Neural progenitor cell (in vitro differentiated cells): ENCODE data around the gene RPL22. TPM values are rescaled to one million over a fixed set of nuclear protein-coding genes. Genes with fewer than 3 reads are reported as not detected.

Source experiments
- DNase-seq: peaks from one replicate; pipeline ENCODE4 v3.0.0-alpha.2; 2016; ENCODE audit warnings: low spot score
- H2AFZ ChIP-seq: fragments of 200-600 bp; sonication (generic); replicated peaks from 2 replicates; pipeline ENCODE4 v1.6.1; 2016; ENCODE audit warnings: antibody characterized with exemption
- H3F3A ChIP-seq: fragments of 200-600 bp; sonication (generic); 2 replicates; pipeline ENCODE4 v1.6.1; 2016; ENCODE audit warnings: antibody characterized with exemption, low read depth
- H3K27ac ChIP-seq: fragments of 200-600 bp; sonication (generic); 2 replicates; pipeline ENCODE4 v1.5.1; 2016; ENCODE audit warnings: mild to moderate bottlenecking
- H3K27me3 ChIP-seq: fragments of 200-600 bp; sonication (generic); 2 replicates; pipeline ENCODE4 v1.6.1; 2016; ENCODE audit warnings: mild to moderate bottlenecking, moderate library complexity
- H3K36me3 ChIP-seq: fragments of 200-600 bp; sonication (generic); 2 replicates; pipeline ENCODE4 v1.5.1; 2016
- H3K4me1 ChIP-seq: fragments of 200-600 bp; sonication (generic); 2 replicates; pipeline ENCODE4 v1.6.1; 2016; ENCODE audit warnings: mixed run types
- H3K4me2 ChIP-seq: fragments of 200-600 bp; sonication (generic); 2 replicates; pipeline ENCODE4 v1.6.1; 2016
- H3K4me3 ChIP-seq: fragments of 200-600 bp; sonication (generic); 2 replicates; pipeline ENCODE4 v1.5.1; 2016
- H3K79me2 ChIP-seq: fragments of 200-600 bp; sonication (generic); 2 replicates; pipeline ENCODE4 v1.6.1; 2016; ENCODE audit warnings: low read depth
- H3K9ac ChIP-seq: fragments of 200-600 bp; sonication (generic); 2 replicates; pipeline ENCODE4 v1.6.1; 2016
- H3K9me3 ChIP-seq: fragments of 200-600 bp; sonication (generic); 2 replicates; pipeline ENCODE4 v1.5.1; 2016; ENCODE audit warnings: low read depth
- H4K20me1 ChIP-seq: fragments of 200-600 bp; sonication (generic); 2 replicates; pipeline ENCODE4 v1.6.1; 2016; ENCODE audit warnings: low read depth
- H3K27ac Mint-ChIP-seq: 3 replicates; pipeline ENCODE4 v1.8.0; 2021; ENCODE audit warnings: mixed read lengths
- H3K27me3 Mint-ChIP-seq: 2 replicates; pipeline ENCODE4 v1.8.0; 2022; ENCODE audit warnings: low read depth, mild to moderate bottlenecking, inconsistent platforms, moderate library complexity, mixed read lengths; ENCODE audit not compliant: insufficient read depth
- H3K36me3 Mint-ChIP-seq: 3 replicates; pipeline ENCODE4 v1.8.0; 2021; ENCODE audit warnings: mixed read lengths
- H3K4me1 Mint-ChIP-seq: 3 replicates; pipeline ENCODE4 v1.8.0; 2021; ENCODE audit warnings: mixed read lengths
- H3K4me3 Mint-ChIP-seq: 3 replicates; pipeline ENCODE4 v1.8.0; 2021; ENCODE audit warnings: mild to moderate bottlenecking, moderate library complexity, mixed read lengths
- H3K9me3 Mint-ChIP-seq: 3 replicates; pipeline ENCODE4 v1.8.0; 2020; ENCODE audit warnings: mixed read lengths
- CTCF ChIP-seq: fragments of 200-600 bp; sonication (generic); IDR thresholded peaks from 2 replicates; pipeline ENCODE4 v1.5.1; 2017; ENCODE audit warnings: antibody characterized with exemption, mild to moderate bottlenecking
- EZH2 ChIP-seq: fragments of 200-600 bp; sonication (generic); IDR thresholded peaks from 2 replicates; pipeline ENCODE4 v1.6.1; 2017; ENCODE audit warnings: antibody characterized with exemption, mild to moderate bottlenecking, moderate library complexity
- EZH2phosphoT487 ChIP-seq: fragments of 200-600 bp; sonication (generic); IDR thresholded peaks from 2 replicates; pipeline ENCODE4 v1.6.1; 2017; ENCODE audit warnings: antibody characterized with exemption
- total RNA-seq: library from RNA; depleted of rRNA; stranded (reverse); fragments of >200 nt; gene quantifications from 2 replicates; pipeline ENCODE4 v1.2.3, GENCODE V29; 2015; ENCODE audit warnings: low replicate concordance

RPL22 gene
- total RNA-seq, 1 donor from 2014 or later, result 410 TPM

- Mint-ChIP-seq H3K9me3 (no peaks in the 10 kb centered on the region), H3K27ac (no peak overlapping the region), H3K4me3 (no peak overlapping the region), H3K27me3 (peaks cover 12% of the 10 kb centered on the region), H3K36me3 (no peaks in the 10 kb centered on the region), H3K4me1 (no peaks in the 10 kb centered on the region)
- Histone ChIP-seq H3K27ac (no peak overlapping the region), H3K79me2 (no peaks in the 10 kb centered on the region), H3K36me3 (no peaks in the 10 kb centered on the region), H3K27me3 (peaks cover 5% of the 10 kb centered on the region), H3K4me2 (no peak overlapping the region), H2AFZ (no peak overlapping the region), H3F3A (no peaks in the 10 kb centered on the region), H4K20me1 (no peaks in the 10 kb centered on the region), H3K9ac (no peak overlapping the region), H3K4me3 (no peak overlapping the region), H3K9me3 (no peaks in the 10 kb centered on the region), H3K4me1 (no peaks in the 10 kb centered on the region)
- no peak for DNase-seq
- no peak for TF ChIP-seq CTCF
- no peak for TF ChIP-seq EZH2phosphoT487
- TF ChIP-seq EZH2, result no peak
These were observed 29.2 kb downstream of the RPL22 start for GRCh38 chr1:6170116-6170741.

DNA sequence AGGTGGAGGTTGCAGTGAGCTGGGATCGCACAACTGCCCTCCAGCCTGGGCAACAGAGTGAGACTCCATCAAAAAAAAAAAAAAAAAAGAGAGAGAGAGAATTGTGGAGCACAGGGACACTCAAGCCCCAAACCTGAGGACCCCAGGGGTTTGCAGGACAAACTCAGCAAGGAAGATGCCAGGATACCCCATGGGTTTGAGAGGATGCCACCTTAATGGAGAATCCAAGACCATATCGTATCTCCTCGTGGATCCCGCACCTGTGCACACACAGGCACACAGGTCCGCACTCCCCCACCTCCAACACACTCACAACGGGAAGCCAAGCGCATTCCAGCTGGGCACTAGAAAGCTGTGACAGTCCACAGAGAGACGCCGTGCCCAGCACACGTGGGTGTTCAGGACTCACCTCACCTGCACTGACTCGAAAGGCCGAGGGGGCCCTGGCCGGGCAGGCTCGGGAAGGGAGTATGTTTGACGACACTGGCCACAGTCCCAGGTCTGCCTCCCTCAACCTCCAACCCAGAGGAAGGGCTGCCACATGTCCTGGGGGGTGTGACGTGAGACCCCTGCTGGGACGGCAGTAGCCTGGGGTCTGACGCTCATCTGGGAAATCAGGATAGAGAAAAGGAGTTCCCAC lies 30.3 kb downstream of the RPL22 start:
- DNase-seq, result no peak
- Histone ChIP-seq H3K36me3 (no peaks in the 10 kb centered on the region), H2AFZ (no peak overlapping the region), H3K4me1 (no peaks in the 10 kb centered on the region), H3K4me2 (no peak overlapping the region), H3K9me3 (no peaks in the 10 kb centered on the region), H4K20me1 (no peaks in the 10 kb centered on the region), H3K27me3 (peaks cover 4% of the 10 kb centered on the region), H3K4me3 (no peak overlapping the region), H3K27ac (no peak overlapping the region), H3F3A (no peaks in the 10 kb centered on the region), H3K79me2 (no peaks in the 10 kb centered on the region), H3K9ac (no peak overlapping the region)
- H3K27ac Mint-ChIP-seq, result no peak overlapping the region
- TF ChIP-seq CTCF (no peak), EZH2phosphoT487 (no peak), EZH2 (no peak)
- H3K36me3 Mint-ChIP-seq, result no peaks in the 10 kb centered on the region
- H3K4me3 Mint-ChIP-seq, result no peak overlapping the region
- no peaks in the 10 kb centered on the region for H3K4me1 Mint-ChIP-seq
- no peaks in the 10 kb centered on the region for H3K9me3 Mint-ChIP-seq
- H3K27me3 Mint-ChIP-seq, result peaks cover 15% of the 10 kb centered on the region

DNA sequence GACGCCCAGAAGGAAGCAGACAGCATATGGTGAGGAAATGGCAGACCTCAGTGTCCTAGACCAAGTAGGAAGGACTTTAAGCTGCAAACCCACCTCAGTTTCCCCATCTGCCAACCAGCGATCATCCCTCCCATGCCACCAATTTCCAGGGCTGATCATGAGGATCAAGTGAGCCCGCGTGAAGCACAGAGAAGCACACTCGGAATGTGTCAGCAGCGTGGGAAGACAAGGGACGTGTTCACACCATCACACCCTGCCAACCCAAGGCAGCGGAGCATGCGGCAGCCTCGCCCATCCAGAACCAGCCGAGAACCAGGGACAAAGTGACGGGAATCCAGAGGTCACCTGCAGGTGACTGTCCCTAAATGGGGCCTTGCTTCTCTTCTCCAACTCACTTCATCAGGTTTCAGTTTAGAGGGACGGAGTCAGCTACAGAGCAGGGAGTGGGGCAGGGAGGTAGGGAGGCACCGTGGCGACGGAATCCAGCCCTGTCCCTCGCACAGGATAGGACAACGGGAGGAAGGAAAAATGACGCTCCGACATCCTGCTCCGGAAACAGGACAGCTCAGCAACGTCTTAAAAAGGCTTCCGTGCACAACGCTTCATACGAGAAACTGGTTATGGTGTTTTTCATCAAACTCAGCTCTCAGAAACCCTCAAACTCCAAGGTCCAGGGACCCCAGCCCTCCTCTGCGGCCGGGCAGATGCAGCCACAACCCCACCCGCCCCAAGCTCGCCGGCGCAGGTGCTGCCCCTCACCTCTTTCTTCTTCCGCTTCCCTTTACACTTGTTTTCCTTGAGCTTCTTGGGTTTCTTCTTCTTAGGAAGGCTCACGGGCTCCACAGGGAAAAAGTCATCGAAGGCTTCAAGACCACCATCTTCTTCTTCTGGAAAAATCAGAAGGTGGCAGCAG lies 31.7 kb downstream of the RPL22 start:
- H3K27ac Mint-ChIP-seq, result no peak overlapping the region
- H3K36me3 Mint-ChIP-seq, result no peaks in the 10 kb centered on the region
- TF ChIP-seq CTCF (no peak), EZH2phosphoT487 (no peak), EZH2 (no peak)
- Histone ChIP-seq H3K79me2 (no peaks in the 10 kb centered on the region), H3K4me1 (no peaks in the 10 kb centered on the region), H3K4me2 (no peak overlapping the region), H3K9ac (no peak overlapping the region), H2AFZ (no peak overlapping the region), H3K27ac (no peak overlapping the region), H3K27me3 (no peaks in the 10 kb centered on the region), H4K20me1 (peaks cover 3% of the 10 kb centered on the region), H3F3A (no peaks in the 10 kb centered on the region), H3K9me3 (no peaks in the 10 kb centered on the region), H3K4me3 (no peak overlapping the region), H3K36me3 (no peaks in the 10 kb centered on the region)
- no peaks in the 10 kb centered on the region for H3K9me3 Mint-ChIP-seq
- H3K27me3 Mint-ChIP-seq, result peaks cover 15% of the 10 kb centered on the region
- DNase-seq, result no peak
- H3K4me3 Mint-ChIP-seq, result no peak overlapping the region
- no peaks in the 10 kb centered on the region for H3K4me1 Mint-ChIP-seq
